B cell (primary cell): ENCODE data around the gene DCAF8L2.

Experiments used
- EZH2 ChIP-seq: IDR thresholded peaks from 2 replicates; pipeline ENCODE4 v1.6.1; 2012; ENCODE audit warnings: borderline replicate concordance, low read depth, mild to moderate bottlenecking, moderate library complexity, low read length; ENCODE audit not compliant: insufficient read depth, poor library complexity, severe bottlenecking
- TF ChIP-seq, protein P1 (sequence below): fragments of 200-600 bp; IDR thresholded peaks from one replicate; pipeline ENCODE4 v1.8.0; 2022; ENCODE audit warnings: antibody characterized with exemption, mild to moderate bottlenecking

DNA sequence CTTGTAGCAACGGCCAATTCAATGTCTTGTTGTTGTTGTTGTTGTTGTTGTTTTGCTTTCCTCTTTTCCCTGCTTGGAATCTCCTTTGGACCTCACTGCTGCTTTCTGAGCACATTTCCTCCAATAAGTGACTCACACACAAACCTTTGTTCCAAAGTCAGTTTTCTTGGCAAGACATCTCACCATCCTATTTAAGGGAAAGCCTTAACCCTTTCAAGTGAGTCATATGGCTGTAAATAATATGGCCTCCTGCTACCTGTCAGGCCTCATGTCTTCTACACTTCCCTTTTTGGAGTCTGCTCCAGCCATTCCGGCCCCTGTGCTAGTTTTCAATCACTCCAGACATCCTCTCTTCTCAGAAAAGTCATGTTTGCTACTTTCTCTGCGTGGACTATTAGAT, 138.1 kb downstream of the DCAF8L2 start:
- TF ChIP-seq, protein P1, sequence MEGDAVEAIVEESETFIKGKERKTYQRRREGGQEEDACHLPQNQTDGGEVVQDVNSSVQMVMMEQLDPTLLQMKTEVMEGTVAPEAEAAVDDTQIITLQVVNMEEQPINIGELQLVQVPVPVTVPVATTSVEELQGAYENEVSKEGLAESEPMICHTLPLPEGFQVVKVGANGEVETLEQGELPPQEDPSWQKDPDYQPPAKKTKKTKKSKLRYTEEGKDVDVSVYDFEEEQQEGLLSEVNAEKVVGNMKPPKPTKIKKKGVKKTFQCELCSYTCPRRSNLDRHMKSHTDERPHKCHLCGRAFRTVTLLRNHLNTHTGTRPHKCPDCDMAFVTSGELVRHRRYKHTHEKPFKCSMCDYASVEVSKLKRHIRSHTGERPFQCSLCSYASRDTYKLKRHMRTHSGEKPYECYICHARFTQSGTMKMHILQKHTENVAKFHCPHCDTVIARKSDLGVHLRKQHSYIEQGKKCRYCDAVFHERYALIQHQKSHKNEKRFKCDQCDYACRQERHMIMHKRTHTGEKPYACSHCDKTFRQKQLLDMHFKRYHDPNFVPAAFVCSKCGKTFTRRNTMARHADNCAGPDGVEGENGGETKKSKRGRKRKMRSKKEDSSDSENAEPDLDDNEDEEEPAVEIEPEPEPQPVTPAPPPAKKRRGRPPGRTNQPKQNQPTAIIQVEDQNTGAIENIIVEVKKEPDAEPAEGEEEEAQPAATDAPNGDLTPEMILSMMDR, result no peak
- TF ChIP-seq EZH2, result no peak
